GM23338 (cell line): ENCODE data around the gene TULP4. TPM values are rescaled to one million over a fixed set of nuclear protein-coding genes. Genes with fewer than 3 reads are reported as not detected.

Experiments
- ATAC-seq: fragments of 200-7000 bp; cut with Tn5 transposase; 3 replicates; pipeline ENCODE4 v1.9.1; 2020
- DNase-seq: peaks from one replicate; pipeline ENCODE4 v3.0.0-alpha.2; 2015; ENCODE audit warnings: low spot score
- H2AFZ ChIP-seq: fragments of 200-600 bp; sonication (generic); 2 replicates; pipeline ENCODE4 v1.8.0; 2016; ENCODE audit warnings: antibody characterized with exemption, mild to moderate bottlenecking, moderate library complexity
- H3F3A ChIP-seq: fragments of 200-600 bp; sonication (generic); replicated peaks from 2 replicates; pipeline ENCODE4 v1.8.0; 2017; ENCODE audit warnings: antibody characterized with exemption, mixed run types, low read depth
- H3K27ac ChIP-seq: fragments of 200-600 bp; sonication (generic); 2 replicates; pipeline ENCODE4 v1.6.1; 2016; ENCODE audit warnings: low read depth
- H3K27me3 ChIP-seq: fragments of 200-600 bp; sonication (generic); 2 replicates; pipeline ENCODE4 v1.8.0; 2016; ENCODE audit warnings: mild to moderate bottlenecking, mixed run types, moderate library complexity; ENCODE audit not compliant: insufficient read depth
- H3K36me3 ChIP-seq: fragments of 200-600 bp; sonication (generic); 2 replicates; pipeline ENCODE4 v1.8.0; 2016; ENCODE audit warnings: mild to moderate bottlenecking; ENCODE audit not compliant: insufficient read depth
- H3K4me1 ChIP-seq: fragments of 200-600 bp; sonication (generic); 2 replicates; pipeline ENCODE4 v1.8.0; 2016; ENCODE audit warnings: mild to moderate bottlenecking, moderate library complexity; ENCODE audit not compliant: insufficient read depth
- H3K4me2 ChIP-seq: fragments of 200-600 bp; sonication (generic); 2 replicates; pipeline ENCODE4 v1.7.1; 2017; ENCODE audit warnings: mixed run types
- H3K4me3 ChIP-seq: fragments of 200-600 bp; sonication (generic); 2 replicates; pipeline ENCODE4 v1.6.1; 2016; ENCODE audit warnings: mixed run types
- H3K79me2 ChIP-seq: fragments of 200-600 bp; sonication (generic); replicated peaks from 2 replicates; pipeline ENCODE4 v1.8.0; 2017; ENCODE audit warnings: mild to moderate bottlenecking; ENCODE audit not compliant: insufficient read depth
- H3K9me2 ChIP-seq: fragments of 200-600 bp; sonication (generic); 2 replicates; pipeline ENCODE4 v1.8.0; 2017; ENCODE audit not compliant: insufficient read depth
- H4K20me1 ChIP-seq: fragments of 200-600 bp; sonication (generic); replicated peaks from 2 replicates; pipeline ENCODE4 v1.8.0; 2017; ENCODE audit warnings: mild to moderate bottlenecking; ENCODE audit not compliant: insufficient read depth
- H3K27ac Mint-ChIP-seq: 2 replicates; pipeline ENCODE4 v1.8.0; 2020; ENCODE audit warnings: inconsistent platforms, mild to moderate bottlenecking, moderate library complexity, mixed read lengths
- H3K27me3 Mint-ChIP-seq: 3 replicates; pipeline ENCODE4 v1.8.0; 2022; ENCODE audit warnings: low read depth, mild to moderate bottlenecking, moderate library complexity, mixed read lengths, inconsistent platforms; ENCODE audit not compliant: insufficient read depth, poor library complexity
- H3K36me3 Mint-ChIP-seq: 3 replicates; pipeline ENCODE4 v1.8.0; 2021; ENCODE audit warnings: low read depth, mild to moderate bottlenecking, inconsistent platforms, moderate library complexity, mixed read lengths
- H3K4me1 Mint-ChIP-seq: 3 replicates; pipeline ENCODE4 v1.8.0; 2020; ENCODE audit warnings: mild to moderate bottlenecking, inconsistent platforms, mixed read lengths
- H3K4me3 Mint-ChIP-seq: 3 replicates; pipeline ENCODE4 v1.8.0; 2021; ENCODE audit warnings: moderate library complexity, mild to moderate bottlenecking, inconsistent platforms, mixed read lengths
- H3K9me3 Mint-ChIP-seq: 3 replicates; pipeline ENCODE4 v1.8.0; 2020; ENCODE audit warnings: moderate library complexity, mild to moderate bottlenecking, inconsistent platforms, mixed read lengths
- CREB1 ChIP-seq: fragments of 250-450 bp; sonication (Bioruptor Pico); IDR thresholded peaks from 2 replicates; pipeline ENCODE4 v1.5.0; 2020; ENCODE audit warnings: low read depth, mild to moderate bottlenecking, moderate library complexity
- ETS1 ChIP-seq: IDR thresholded peaks from 2 replicates; pipeline ENCODE4 v1.6.1; 2016; ENCODE audit warnings: antibody characterized with exemption
- EZH2 ChIP-seq: fragments of 200-600 bp; sonication (generic); IDR thresholded peaks from one replicate; pipeline ENCODE4 v1.8.0; 2017; ENCODE audit warnings: antibody characterized with exemption, mild to moderate bottlenecking, low read depth; ENCODE audit not compliant: unreplicated experiment
- EZH2phosphoT487 ChIP-seq: fragments of 200-600 bp; sonication (generic); IDR thresholded peaks from one replicate; pipeline ENCODE4 v1.8.1; 2018; ENCODE audit warnings: antibody characterized with exemption; ENCODE audit not compliant: unreplicated experiment
- JUNB ChIP-seq: IDR thresholded peaks from one replicate; pipeline ENCODE4 v1.6.1; 2016; ENCODE audit warnings: antibody characterized with exemption; ENCODE audit not compliant: unreplicated experiment
- NANOG ChIP-seq: IDR thresholded peaks from 2 replicates; pipeline ENCODE4 v1.6.1; 2016; ENCODE audit warnings: antibody characterized with exemption, borderline replicate concordance
- POLR2AphosphoS5 ChIP-seq: IDR thresholded peaks from 2 replicates; pipeline ENCODE4 v1.6.1; 2016; ENCODE audit warnings: antibody characterized with exemption, low read depth
- REST ChIP-seq: IDR thresholded peaks from one replicate; pipeline ENCODE4 v1.6.1; 2018; ENCODE audit warnings: antibody characterized with exemption; ENCODE audit not compliant: unreplicated experiment
- STAT1 ChIP-seq: IDR thresholded peaks from one replicate; pipeline ENCODE4 v1.6.1; 2016; ENCODE audit warnings: antibody characterized with exemption; ENCODE audit not compliant: unreplicated experiment
- ZNF114 ChIP-seq: fragments of 250-450 bp; sonication (Bioruptor Pico); IDR thresholded peaks from 2 replicates; pipeline ENCODE4 v1.5.0; 2020; ENCODE audit warnings: mild to moderate bottlenecking, moderate library complexity
- ZNF331 ChIP-seq: fragments of 250-450 bp; sonication (Bioruptor Pico); IDR thresholded peaks from 2 replicates; pipeline ENCODE4 v1.5.0; 2020; ENCODE audit warnings: low read depth, mild to moderate bottlenecking, moderate library complexity
- ZNF462 ChIP-seq: fragments of 250-450 bp; sonication (Bioruptor Pico); IDR thresholded peaks from 2 replicates; pipeline ENCODE4 v1.5.0; 2020; ENCODE audit warnings: mild to moderate bottlenecking, moderate library complexity
- polyA plus RNA-seq: library from polyadenylated mRNA; unstranded; fragments of >200 nt; fragmentation: Nextera tagmentation; extraction: Ambion mirVana; gene quantifications from 2 replicates; pipeline ENCODE4 v1.2.1, GENCODE V29; 2016
- total RNA-seq: library from RNA; depleted of rRNA; stranded (reverse); fragments of >200 nt; shearing (Covaris generic); gene quantifications from 2 replicates; pipeline ENCODE4 v1.2.3, GENCODE V29; 2014
- TF ChIP-seq, protein P1 (sequence below), 2 experiments: fragments of 200-600 bp in 1 of 2; sonication (generic) in 1 of 2; conservative IDR thresholded peaks; 2 replicates each; pipeline versions ENCODE4 v1.5.1 to v1.6.1; 2016 to 2017; ENCODE audit warnings: antibody characterized with exemption in 2 of 2, low read depth in 2 of 2, mild to moderate bottlenecking in 2 of 2, moderate library complexity in 1 of 2

Gene TULP4
- total and polyA plus RNA-seq, 2 experiments from 2014 or later: 31.2 to 50.2 TPM

DNA sequence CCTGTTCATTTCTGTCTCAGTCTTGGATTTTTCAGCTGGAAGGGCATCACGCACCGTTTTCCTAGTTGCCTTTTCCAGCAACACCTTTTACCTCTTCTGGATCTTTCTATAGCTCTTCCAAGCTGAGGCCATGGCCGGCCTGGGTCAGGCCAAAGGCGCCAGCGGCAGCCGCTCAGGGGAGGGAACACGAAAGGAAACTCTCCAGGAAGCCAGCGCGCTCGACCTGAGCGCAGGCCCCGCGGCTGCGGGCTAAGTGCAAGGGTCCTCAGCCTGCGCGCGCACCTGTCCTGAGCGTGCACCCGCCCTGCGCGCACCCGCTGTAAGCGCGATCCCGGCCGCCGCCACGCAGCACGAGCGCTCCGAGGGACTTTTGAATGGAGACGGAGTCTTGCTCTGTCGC is 203.8 kb downstream of the TULP4 start:
- Mint-ChIP-seq H3K9me3 (no peaks in the 10 kb centered on the region), H3K27me3 (peaks cover 32% of the 10 kb centered on the region), H3K4me3 (peak overlapping the region; percentile 74), H3K27ac (no peak overlapping the region), H3K4me1 (peaks cover 23% of the 10 kb centered on the region), H3K36me3 (no peaks in the 10 kb centered on the region)
- H3K9me2 ChIP-seq: no peaks in the 10 kb centered on the region
- no peak overlapping the region for H3K27ac ChIP-seq
- DNase-seq (peak; percentile 83), ATAC-seq (peak; percentile 76)
- no peaks in the 10 kb centered on the region for H3K36me3 ChIP-seq
- 0 out of 2 replicates have a peak, but pooled peaks cover 7% of the 10 kb centered on the region for H3F3A ChIP-seq
- H2AFZ ChIP-seq: peak overlapping the region; percentile 88
- no peaks in the 10 kb centered on the region for H4K20me1 ChIP-seq
- peaks cover 19% of the 10 kb centered on the region for H3K27me3 ChIP-seq
- peak overlapping the region; percentile 77 for H3K4me2 ChIP-seq
- peak overlapping the region; percentile 55 for H3K4me3 ChIP-seq
- H3K79me2 ChIP-seq: no peaks in the 10 kb centered on the region
- H3K4me1 ChIP-seq: peaks cover 6% of the 10 kb centered on the region; the same call in 1 of the 2 replicates
- TF ChIP-seq EZH2phosphoT487 (no peak), ZNF114 (CRISPR knock-in tag) (no peak), STAT1 (no peak), NANOG (no peak), JUNB (no peak), CREB1 (CRISPR knock-in tag) (no peak), ZNF331 (CRISPR knock-in tag) (no peak), POLR2AphosphoS5 (no peak), ZNF462 (CRISPR knock-in tag) (no peak), REST (no peak), EZH2 (no peak), ETS1 (no peak)
- TF ChIP-seq, protein P1, sequence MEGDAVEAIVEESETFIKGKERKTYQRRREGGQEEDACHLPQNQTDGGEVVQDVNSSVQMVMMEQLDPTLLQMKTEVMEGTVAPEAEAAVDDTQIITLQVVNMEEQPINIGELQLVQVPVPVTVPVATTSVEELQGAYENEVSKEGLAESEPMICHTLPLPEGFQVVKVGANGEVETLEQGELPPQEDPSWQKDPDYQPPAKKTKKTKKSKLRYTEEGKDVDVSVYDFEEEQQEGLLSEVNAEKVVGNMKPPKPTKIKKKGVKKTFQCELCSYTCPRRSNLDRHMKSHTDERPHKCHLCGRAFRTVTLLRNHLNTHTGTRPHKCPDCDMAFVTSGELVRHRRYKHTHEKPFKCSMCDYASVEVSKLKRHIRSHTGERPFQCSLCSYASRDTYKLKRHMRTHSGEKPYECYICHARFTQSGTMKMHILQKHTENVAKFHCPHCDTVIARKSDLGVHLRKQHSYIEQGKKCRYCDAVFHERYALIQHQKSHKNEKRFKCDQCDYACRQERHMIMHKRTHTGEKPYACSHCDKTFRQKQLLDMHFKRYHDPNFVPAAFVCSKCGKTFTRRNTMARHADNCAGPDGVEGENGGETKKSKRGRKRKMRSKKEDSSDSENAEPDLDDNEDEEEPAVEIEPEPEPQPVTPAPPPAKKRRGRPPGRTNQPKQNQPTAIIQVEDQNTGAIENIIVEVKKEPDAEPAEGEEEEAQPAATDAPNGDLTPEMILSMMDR (conservative IDR thresholded peaks at IDR 0.05; ENCODE audit: low read depth in 2 of 2): no peak
